Measurements from ENCODE around the gene GAREM1. TPM values are rescaled to one million over a fixed set of nuclear protein-coding genes. Genes with fewer than 3 reads are reported as not detected.

GAREM1 gene
- total RNA-seq, 1 donor from 2014 or later: 8.6 TPM

DNA sequence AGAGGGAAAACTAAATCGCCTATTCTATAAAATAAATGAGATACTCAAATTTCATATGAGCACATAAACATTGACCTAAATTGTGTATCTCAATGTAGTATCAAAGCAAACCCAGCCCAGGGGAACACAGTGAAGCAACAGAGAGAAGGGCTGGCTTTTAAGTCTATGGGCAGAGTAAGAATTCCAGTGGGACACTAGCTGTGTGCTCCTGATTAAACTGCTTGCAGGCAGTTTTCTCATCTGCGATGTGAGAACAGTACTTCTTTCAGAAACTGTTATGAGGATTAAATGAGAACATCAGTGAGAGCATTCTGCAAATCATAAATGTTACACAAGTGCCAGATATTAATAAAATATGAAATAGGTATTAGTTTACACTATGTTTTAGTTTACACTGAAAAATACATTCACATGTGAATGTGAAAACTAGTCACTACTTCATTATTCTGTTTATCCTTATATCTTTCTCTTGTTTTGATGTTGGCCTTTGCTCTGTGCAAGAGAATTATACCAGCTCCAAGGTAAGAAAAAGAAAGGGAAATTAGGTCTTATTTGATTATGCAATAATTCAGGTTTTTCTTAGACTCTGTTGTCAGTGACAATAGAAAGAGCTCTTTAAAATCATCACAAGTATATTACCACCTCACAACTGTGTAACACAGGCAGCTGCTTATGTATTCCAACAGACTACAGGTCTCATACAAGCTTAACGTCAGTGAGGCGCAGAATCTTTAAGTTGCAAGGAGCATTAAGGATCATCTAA lies 47.5 kb downstream of the GAREM1 start:
- no peaks in the 10 kb centered on the region for H3K36me3 ChIP-seq
- no peak for DNase-seq
- no peaks in the 10 kb centered on the region for H3K27me3 ChIP-seq (ENCODE audit: low read depth)
- TF ChIP-seq, protein P1, sequence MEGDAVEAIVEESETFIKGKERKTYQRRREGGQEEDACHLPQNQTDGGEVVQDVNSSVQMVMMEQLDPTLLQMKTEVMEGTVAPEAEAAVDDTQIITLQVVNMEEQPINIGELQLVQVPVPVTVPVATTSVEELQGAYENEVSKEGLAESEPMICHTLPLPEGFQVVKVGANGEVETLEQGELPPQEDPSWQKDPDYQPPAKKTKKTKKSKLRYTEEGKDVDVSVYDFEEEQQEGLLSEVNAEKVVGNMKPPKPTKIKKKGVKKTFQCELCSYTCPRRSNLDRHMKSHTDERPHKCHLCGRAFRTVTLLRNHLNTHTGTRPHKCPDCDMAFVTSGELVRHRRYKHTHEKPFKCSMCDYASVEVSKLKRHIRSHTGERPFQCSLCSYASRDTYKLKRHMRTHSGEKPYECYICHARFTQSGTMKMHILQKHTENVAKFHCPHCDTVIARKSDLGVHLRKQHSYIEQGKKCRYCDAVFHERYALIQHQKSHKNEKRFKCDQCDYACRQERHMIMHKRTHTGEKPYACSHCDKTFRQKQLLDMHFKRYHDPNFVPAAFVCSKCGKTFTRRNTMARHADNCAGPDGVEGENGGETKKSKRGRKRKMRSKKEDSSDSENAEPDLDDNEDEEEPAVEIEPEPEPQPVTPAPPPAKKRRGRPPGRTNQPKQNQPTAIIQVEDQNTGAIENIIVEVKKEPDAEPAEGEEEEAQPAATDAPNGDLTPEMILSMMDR (IDR thresholded peaks at IDR 0.05; ENCODE audit: borderline replicate concordance): no peak
- no peak overlapping the region for H3K4me3 ChIP-seq
- intact Hi-C loops (cut with micrococcal nuclease): no loop called here
- peak overlapping the region; percentile 70 for H3K27ac ChIP-seq (replicated peaks)
- no peaks in the 10 kb centered on the region for H3K9me3 ChIP-seq (replicated peaks)
- peaks cover 87% of the 10 kb centered on the region for H3K4me1 ChIP-seq

DNA sequence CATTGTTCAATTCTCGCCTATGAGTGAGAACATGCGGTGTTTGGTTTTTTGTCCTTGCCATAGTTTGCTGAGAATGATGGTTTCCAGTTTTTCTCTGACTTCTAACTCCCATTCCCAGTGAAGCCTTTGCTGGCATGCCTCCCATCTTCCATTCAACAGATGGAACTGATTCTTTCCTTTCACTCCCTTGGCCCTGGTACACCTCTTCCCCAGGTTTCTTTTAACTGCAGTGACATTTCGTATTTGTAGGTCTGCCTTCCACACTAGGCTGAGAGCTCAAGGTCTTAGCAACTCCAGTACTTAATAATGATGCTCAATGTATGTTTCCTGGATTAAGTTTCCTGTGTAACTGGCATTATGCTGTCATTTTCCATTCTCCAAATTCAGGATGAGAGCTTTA lies 48.5 kb downstream of the GAREM1 start:
- TF ChIP-seq, protein P1 (IDR thresholded peaks at IDR 0.05; ENCODE audit: borderline replicate concordance): no peak
- Histone ChIP-seq H3K27ac (replicated peaks) (peak overlapping the region; percentile 70), H3K4me3 (no peak overlapping the region), H3K9me3 (replicated peaks) (peaks cover 4% of the 10 kb centered on the region), H3K27me3 (ENCODE audit: low read depth) (no peaks in the 10 kb centered on the region), H3K36me3 (no peaks in the 10 kb centered on the region), H3K4me1 (peaks cover 82% of the 10 kb centered on the region)
- no peak for DNase-seq
- intact Hi-C loops (cut with micrococcal nuclease): no loop called here

GRCh38 chr18:32420084-32420750 lies 50.5 kb downstream of the GAREM1 start:
- H3K27me3 ChIP-seq (ENCODE audit: low read depth): no peaks in the 10 kb centered on the region
- H3K4me1 ChIP-seq: peaks cover 62% of the 10 kb centered on the region
- H3K27ac ChIP-seq (replicated peaks): peak overlapping the region; percentile 50
- H3K36me3 ChIP-seq: no peaks in the 10 kb centered on the region
- TF ChIP-seq, protein P1 (IDR thresholded peaks at IDR 0.05; ENCODE audit: borderline replicate concordance): no peak
- peaks cover 6% of the 10 kb centered on the region for H3K9me3 ChIP-seq (replicated peaks)
- H3K4me3 ChIP-seq: no peak overlapping the region
- intact Hi-C loops (cut with micrococcal nuclease): no loop called here
- no peak for DNase-seq

GRCh38 chr18:32418148-32418547 lies 52.5 kb downstream of the GAREM1 start:
- peaks cover 41% of the 10 kb centered on the region for H3K4me1 ChIP-seq
- H3K9me3 ChIP-seq (replicated peaks): peaks cover 6% of the 10 kb centered on the region
- no peak overlapping the region for H3K4me3 ChIP-seq
- no peaks in the 10 kb centered on the region for H3K36me3 ChIP-seq
- no peaks in the 10 kb centered on the region for H3K27me3 ChIP-seq (ENCODE audit: low read depth)
- DNase-seq: no peak
- intact Hi-C loops (cut with micrococcal nuclease): no loop called here
- peak overlapping the region; percentile 50 for H3K27ac ChIP-seq (replicated peaks)
- TF ChIP-seq, protein P1 (IDR thresholded peaks at IDR 0.05; ENCODE audit: borderline replicate concordance): no peak

- Histone ChIP-seq H3K4me3 (no peak overlapping the region), H3K27me3 (ENCODE audit: low read depth) (no peaks in the 10 kb centered on the region), H3K27ac (replicated peaks) (no peak overlapping the region), H3K4me1 (peaks cover 35% of the 10 kb centered on the region), H3K36me3 (no peaks in the 10 kb centered on the region), H3K9me3 (replicated peaks) (no peaks in the 10 kb centered on the region)
- TF ChIP-seq, protein P1 (IDR thresholded peaks at IDR 0.05; ENCODE audit: borderline replicate concordance): no peak
- intact Hi-C loops (cut with micrococcal nuclease): no loop called here
- no peak for DNase-seq
Observed at GRCh38 chr18:32405588-32405987, 65.1 kb downstream of the GAREM1 start.

Data from left ventricle myocardium inferior (tissue), 1 donor.